Adrenal gland (tissue), 5 donors: Measurements from ENCODE around the gene NAAA.

Source experiments
- CTCF ChIP-seq, 6 experiments: fragments of 450-650 bp in 4 of 6; fragments of 200-600 bp in 2 of 6; sonication (generic) in 1 of 6; IDR thresholded peaks; 1 replicate in 5 of 6; 2 replicates in 1 of 6; pipeline versions ENCODE4 v1.5.1 to v1.8.0; 2016 to 2021; ENCODE audit warnings: antibody characterized with exemption in 6 of 6, mild to moderate bottlenecking in 2 of 6, moderate library complexity in 1 of 6
- POLR2A ChIP-seq, 2 donors: fragments of 450-650 bp; IDR thresholded peaks; one replicate each; pipeline ENCODE4 v1.6.1; 2017; ENCODE audit warnings: antibody characterized with exemption in 2 of 2, mild to moderate bottlenecking in 2 of 2, moderate library complexity in 1 of 2
- donor health status: DM: no; HTN: no; CAD: no.

- TF ChIP-seq POLR2A (IDR thresholded peaks at IDR 0.05) (no peak), CTCF (IDR thresholded peaks at IDR 0.05) (no peak)
Measured at GRCh38 chr4:75881476-75881875, 59.3 kb downstream of the NAAA start.
